OCI-LY7 (cell line): ENCODE results near the gene GRM1. TPM values are rescaled to one million over a fixed set of nuclear protein-coding genes. Genes with fewer than 3 reads are reported as not detected.

Experiments used
- BruUV-seq: library from RNA; stranded (reverse); fragments of 400-500 nt; replicated peaks from 2 replicates; lab custom pipeline; 2021; lab: Mats Ljungman, UMichigan
- CTCF ChIA-PET: fragments of 300-600 bp; sonication (Branson Sonifier 250); formaldehyde crosslinking; loops from one replicate; lab custom pipeline; 2022; ENCODE audit warnings: antibody characterized with exemption; ENCODE audit not compliant: unreplicated experiment; lab: Charles Lee
- POLR2A ChIA-PET: fragments of 300-600 bp; sonication (Branson Sonifier 250); formaldehyde crosslinking; loops from one replicate; lab custom pipeline; 2022; ENCODE audit warnings: antibody characterized with exemption; lab: Charles Lee
- DNase-seq: peaks from one replicate; pipeline ENCODE4 v3.0.0-alpha.2; 2015; ENCODE audit warnings: low spot score
- H2AFZ ChIP-seq: fragments of 200-600 bp; sonication (generic), shearing (Covaris generic); 2 replicates; pipeline ENCODE4 v1.6.1; 2014; ENCODE audit warnings: mild to moderate bottlenecking, antibody characterized with exemption, low read length, moderate library complexity
- H3K27ac ChIP-seq: fragments of 200-600 bp; sonication (generic); 2 replicates; pipeline ENCODE4 v1.5.1; 2014; ENCODE audit warnings: mixed run types, low read depth, mild to moderate bottlenecking, moderate library complexity, low read length, inconsistent platforms; ENCODE audit not compliant: poor library complexity, severe bottlenecking
- H3K36me3 ChIP-seq: fragments of 200-600 bp; sonication (generic); 2 replicates; pipeline ENCODE4 v1.6.1; 2014; ENCODE audit warnings: mild to moderate bottlenecking, antibody characterized with exemption, low read length, moderate library complexity, mixed read lengths; ENCODE audit not compliant: insufficient read depth
- H3K4me1 ChIP-seq: fragments of 200-600 bp; sonication (generic); 2 replicates; pipeline ENCODE4 v1.5.1; 2014; ENCODE audit warnings: mild to moderate bottlenecking, low read length; ENCODE audit not compliant: insufficient read depth, poor library complexity, severe bottlenecking
- H3K4me2 ChIP-seq: fragments of 200-600 bp; sonication (generic); 2 replicates; pipeline ENCODE4 v1.6.1; 2014; ENCODE audit warnings: mild to moderate bottlenecking, low read length
- H3K4me3 ChIP-seq: fragments of 200-600 bp; sonication (generic); 2 replicates; pipeline ENCODE4 v1.5.1; 2014; ENCODE audit warnings: mild to moderate bottlenecking, low read depth, low read length; ENCODE audit not compliant: poor library complexity, severe bottlenecking
- H3K79me2 ChIP-seq: fragments of 200-600 bp; sonication (generic); 2 replicates; pipeline ENCODE4 v1.6.1; 2016; ENCODE audit warnings: low read depth, mild to moderate bottlenecking, low read length, moderate library complexity, mixed read lengths; ENCODE audit not compliant: insufficient read depth
- H3K9me2 ChIP-seq: fragments of 200-600 bp; sonication (generic); 2 replicates; pipeline ENCODE4 v1.6.1; 2016; ENCODE audit warnings: mild to moderate bottlenecking, low read length, mixed read lengths; ENCODE audit not compliant: insufficient read depth
- H3K9me3 ChIP-seq: fragments of 200-600 bp; sonication (generic); 2 replicates; pipeline ENCODE4 v1.6.1; 2014; ENCODE audit warnings: mild to moderate bottlenecking, mixed run types, low read length, mixed read lengths
- H4K20me1 ChIP-seq: fragments of 200-600 bp; sonication (generic); 2 replicates; pipeline ENCODE4 v1.6.1; 2014; ENCODE audit warnings: mild to moderate bottlenecking, antibody characterized with exemption, low read length, moderate library complexity, mixed read lengths; ENCODE audit not compliant: insufficient read depth
- CTCF ChIP-seq: fragments of 200-600 bp; sonication (generic); conservative IDR thresholded peaks from 2 replicates; pipeline ENCODE4 v1.5.1; 2014; ENCODE audit warnings: mild to moderate bottlenecking, antibody characterized with exemption, low read length, moderate library complexity, mixed read lengths
- EZH2phosphoT487 ChIP-seq: fragments of 200-600 bp; sonication (generic); IDR thresholded peaks from 2 replicates; pipeline ENCODE4 v1.6.1; 2018; ENCODE audit warnings: low read depth, borderline replicate concordance, mild to moderate bottlenecking, mixed run types, antibody characterized with exemption, low read length, moderate library complexity, mixed read lengths
- intact Hi-C: fragments of 100-400 bp; cut with micrococcal nuclease; formaldehyde crosslinking; loops from one replicate; pipeline ENCODE4 v1.10.0; 2022; ENCODE audit not compliant: unreplicated experiment
- total RNA-seq, 2 experiments: library from RNA; depleted of rRNA in 1 of 2; stranded (reverse); fragments of >200 nt in 1 of 2; shearing (Covaris generic) in 1 of 2; gene quantifications; 2 replicates each; pipeline ENCODE4 v1.2.3, GENCODE V29; 2014 to 2022

GRM1 gene
- total RNA-seq, 2 experiments from 2014 or later, result not detected

DNA sequence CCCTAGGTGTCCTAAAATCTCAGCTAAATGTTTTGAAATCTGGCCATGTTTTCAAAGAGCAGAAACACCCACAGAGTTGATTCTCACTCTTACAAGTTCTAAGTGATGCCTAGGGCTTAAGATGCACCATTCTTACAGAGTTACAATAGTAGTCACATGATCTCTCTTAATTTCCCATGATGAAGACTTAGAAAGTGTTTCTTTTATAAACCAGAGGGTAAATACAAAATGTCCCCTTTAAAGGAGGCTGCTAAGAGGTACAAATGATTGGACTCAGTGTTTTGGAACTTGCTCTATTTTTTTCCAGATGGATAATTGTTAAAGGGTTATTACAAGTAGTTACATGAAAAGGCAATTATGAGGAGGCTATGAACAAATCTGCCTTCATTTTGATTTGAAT lies 244.6 kb downstream of the GRM1 start:
- no peaks in the 10 kb centered on the region for H4K20me1 ChIP-seq
- ChIA-PET POLR2A (no interaction called here), CTCF (no interaction called here)
- H3K27ac ChIP-seq, result no peak overlapping the region
- no peaks in the 10 kb centered on the region for H3K9me3 ChIP-seq
- intact Hi-C loops, result no loop called here
- H2AFZ ChIP-seq, result no peak overlapping the region
- H3K9me2 ChIP-seq, result no peaks in the 10 kb centered on the region
- H3K4me2 ChIP-seq, result no peak overlapping the region
- BruUV-seq, result no TSS peak
- no peaks in the 10 kb centered on the region for H3K4me1 ChIP-seq
- DNase-seq, result no peak
- no peaks in the 10 kb centered on the region for H3K36me3 ChIP-seq
- TF ChIP-seq EZH2phosphoT487 (no peak), CTCF (no peak)
- H3K79me2 ChIP-seq, result no peaks in the 10 kb centered on the region
- H3K4me3 ChIP-seq, result no peak overlapping the region

DNA sequence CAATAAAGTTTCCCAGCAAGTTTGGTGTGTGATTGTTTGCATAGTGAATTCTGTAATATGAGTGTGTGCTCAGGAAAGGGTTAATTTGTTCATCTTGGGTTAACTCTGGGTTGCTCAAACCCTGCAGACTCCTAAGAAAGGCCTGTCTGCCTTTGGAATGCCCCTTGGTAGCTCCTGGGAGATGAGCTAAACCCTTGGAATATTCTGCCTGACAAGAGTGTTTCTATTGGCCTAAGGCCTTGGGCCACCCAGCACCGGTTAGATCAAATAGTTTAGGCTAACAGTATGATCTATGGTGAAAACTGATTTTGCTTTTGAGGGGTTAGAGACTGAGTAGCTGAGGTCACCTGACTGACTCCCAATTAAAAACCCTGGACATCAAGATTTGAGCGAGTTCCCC lies 248.3 kb downstream of the GRM1 start:
- Histone ChIP-seq H3K4me2 (no peak overlapping the region), H2AFZ (no peak overlapping the region), H3K9me2 (no peaks in the 10 kb centered on the region), H3K4me3 (no peak overlapping the region), H3K4me1 (no peaks in the 10 kb centered on the region), H3K9me3 (no peaks in the 10 kb centered on the region), H4K20me1 (no peaks in the 10 kb centered on the region), H3K27ac (no peak overlapping the region), H3K79me2 (no peaks in the 10 kb centered on the region), H3K36me3 (no peaks in the 10 kb centered on the region)
- TF ChIP-seq EZH2phosphoT487 (no peak), CTCF (no peak)
- ChIA-PET POLR2A (no interaction called here), CTCF (no interaction called here)
- intact Hi-C loops, result no loop called here
- DNase-seq, result no peak
- no TSS peak for BruUV-seq

DNA sequence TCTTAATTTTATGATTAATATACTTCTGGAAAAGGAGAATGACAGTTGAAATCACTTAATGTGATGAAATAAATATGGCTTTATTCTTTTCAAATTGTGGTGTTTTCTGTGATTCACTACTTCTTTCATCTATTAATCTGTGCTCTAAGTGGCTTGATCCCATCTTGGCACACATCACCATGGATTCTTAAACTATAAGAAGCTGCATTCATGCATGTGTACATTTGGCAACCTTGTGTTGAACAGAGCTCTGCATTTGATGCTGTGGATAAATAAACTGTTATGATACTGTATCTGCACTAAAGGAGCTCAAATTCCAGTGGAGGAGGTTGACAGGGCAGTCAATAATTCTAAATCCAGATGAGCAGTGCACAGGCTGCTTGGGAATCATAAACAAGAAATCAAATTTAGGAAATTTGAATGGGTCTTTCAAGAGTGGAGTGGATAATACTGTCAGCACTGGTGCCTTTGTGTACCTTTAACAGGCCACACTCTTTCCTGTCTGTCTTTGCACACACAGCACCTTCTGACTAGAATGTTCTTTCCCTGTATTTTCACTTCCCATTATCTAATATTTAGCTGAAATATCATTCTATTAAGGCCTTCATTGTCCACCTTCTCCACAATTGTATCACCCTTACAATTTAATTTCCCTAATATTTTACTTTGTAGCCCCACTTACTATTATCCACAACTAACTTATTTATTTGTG lies 252.9 kb downstream of the GRM1 start:
- no peaks in the 10 kb centered on the region for H4K20me1 ChIP-seq
- no peaks in the 10 kb centered on the region for H3K9me2 ChIP-seq
- DNase-seq, result no peak
- intact Hi-C loops, result no loop called here
- CTCF ChIA-PET, result no interaction called here
- H3K27ac ChIP-seq, result no peak overlapping the region
- BruUV-seq, result no TSS peak
- no peaks in the 10 kb centered on the region for H3K79me2 ChIP-seq
- H2AFZ ChIP-seq, result no peak overlapping the region
- TF ChIP-seq CTCF (no peak), EZH2phosphoT487 (no peak)
- no peak overlapping the region for H3K4me3 ChIP-seq
- POLR2A ChIA-PET, result no interaction called here
- H3K4me1 ChIP-seq, result no peaks in the 10 kb centered on the region
- H3K9me3 ChIP-seq, result no peaks in the 10 kb centered on the region
- H3K36me3 ChIP-seq, result no peaks in the 10 kb centered on the region
- H3K4me2 ChIP-seq, result no peak overlapping the region
